SK-N-MC (cell line): Measurements from ENCODE around the gene EPB41L4B.

Source experiments
- EZH2 ChIP-seq: fragments of 200-600 bp; sonication (generic); IDR thresholded peaks from one replicate; pipeline ENCODE4 v1.6.1; 2017; ENCODE audit warnings: antibody characterized with exemption
- POLR2AphosphoS5 ChIP-seq: IDR thresholded peaks from 2 replicates; pipeline ENCODE4 v1.6.1; 2012; ENCODE audit warnings: mild to moderate bottlenecking, low read depth, low read length, borderline replicate concordance

DNA sequence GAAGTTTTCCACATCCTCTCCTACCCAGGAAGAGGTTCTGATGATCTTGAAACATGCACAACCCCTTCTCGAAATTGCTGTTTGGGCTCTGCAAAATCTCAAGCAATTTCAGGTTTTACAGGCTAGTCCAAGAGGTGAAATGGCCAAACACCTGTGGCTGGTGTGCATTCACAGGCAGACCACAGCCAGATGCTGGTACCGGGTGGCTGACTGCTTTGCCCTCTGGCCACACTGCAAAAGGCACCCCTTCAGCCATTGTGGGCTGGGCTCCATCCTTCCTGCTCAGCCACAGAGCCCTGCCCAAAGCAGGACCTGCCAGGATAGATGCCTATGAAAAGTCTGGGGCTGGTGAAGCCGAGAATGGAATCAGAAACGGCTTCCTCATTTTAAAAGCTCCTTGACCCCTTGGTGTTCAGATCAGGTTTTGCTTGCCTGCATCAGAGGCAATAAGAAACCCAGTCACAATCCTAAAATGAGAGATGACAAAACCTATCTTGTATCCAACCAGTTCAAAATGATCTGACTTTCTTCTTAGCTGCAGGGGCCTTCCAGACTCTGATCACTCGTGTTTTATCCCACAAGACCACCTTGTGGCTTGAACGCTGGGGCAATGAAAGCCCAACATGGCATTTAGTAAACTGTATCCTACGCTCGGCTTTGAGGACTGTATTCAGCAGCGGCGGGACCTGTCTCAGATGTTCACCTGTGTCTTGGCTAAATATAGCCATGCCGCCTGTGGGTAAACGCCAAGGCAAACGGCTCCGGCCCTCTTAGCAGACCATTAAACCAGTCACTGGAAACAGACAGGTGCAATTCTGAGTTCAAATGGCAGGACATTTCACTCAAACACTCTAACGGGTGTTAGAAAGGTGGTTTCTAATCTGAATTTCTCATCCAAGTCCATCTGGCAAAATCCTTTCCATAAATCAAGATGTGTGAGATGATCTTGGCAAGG is 49.6 kb downstream of the EPB41L4B start:
- TF ChIP-seq POLR2AphosphoS5, result no peak
- TF ChIP-seq EZH2, result no peak
